ENCODE results near the gene OPHN1. TPM values are rescaled to one million over a fixed set of nuclear protein-coding genes. Genes with fewer than 3 reads are reported as not detected.

OPHN1 gene
- total RNA-seq, 4 donors from 2014 or later: 7.0 to 11.5 (median 10.5) TPM

- no peaks in the 10 kb centered on the region for H3K9me3 ChIP-seq
- intact Hi-C loops (cut with DNase I): no loop called here
- no peaks in the 10 kb centered on the region for H3K4me1 ChIP-seq
- DNase-seq: no peak
- 75 to 87% methylated on average over 1 of the region's 1 CpG for WGBS, 2 donors
- TF ChIP-seq POLR2A (IDR thresholded peaks at IDR 0.05): no peak
- no peak for TF ChIP-seq CTCF (IDR thresholded peaks at IDR 0.05)
- no peak overlapping the region for H3K4me3 ChIP-seq (replicated peaks in 1 of 3)
- no peaks in the 10 kb centered on the region for H3K27me3 ChIP-seq
- no peaks in the 10 kb centered on the region for H3K36me3 ChIP-seq
- no peak overlapping the region for H3K27ac ChIP-seq
Measured at GRCh38 chrX:68147848-68148247, 285.4 kb downstream of the OPHN1 start.

GRCh38 chrX:68146054-68146453, 287.2 kb downstream of the OPHN1 start:
- Histone ChIP-seq H3K4me3 (replicated peaks in 1 of 3) (no peak overlapping the region), H3K27ac (no peak overlapping the region), H3K9me3 (no peaks in the 10 kb centered on the region), H3K36me3 (no peaks in the 10 kb centered on the region), H3K27me3 (no peaks in the 10 kb centered on the region), H3K4me1 (no peaks in the 10 kb centered on the region)
- DNase-seq: no peak
- intact Hi-C loops (cut with DNase I): no loop called here
- TF ChIP-seq POLR2A (IDR thresholded peaks at IDR 0.05): no peak
- TF ChIP-seq CTCF (IDR thresholded peaks at IDR 0.05): peak in 4 of 6 experiments; percentile 22 to 56 (median 39)
- WGBS, 2 donors: 15% methylated on average over 2 of the region's 2 CpGs

- intact Hi-C loops (cut with DNase I): no loop called here
- 29 to 32% methylated on average over 2 of the region's 2 CpGs for WGBS, 2 donors
- no peak overlapping the region for H3K4me3 ChIP-seq (replicated peaks in 1 of 3)
Measured at GRCh38 chrX:68139791-68140190, 293.5 kb downstream of the OPHN1 start.

GRCh38 chrX:68133181-68133580, 300.1 kb downstream of the OPHN1 start:
- WGBS, 2 donors: 89 to 93% methylated on average over 4 of the region's 4 CpGs
- TF ChIP-seq CTCF (IDR thresholded peaks at IDR 0.05) (no peak), POLR2A (IDR thresholded peaks at IDR 0.05) (no peak)
- H3K4me3 ChIP-seq (replicated peaks in 1 of 3): no peak overlapping the region
- peaks cover 0 to 4% of the 10 kb centered on the region in 2 donors for H3K4me1 ChIP-seq
- DNase-seq: no peak
- no peaks in the 10 kb centered on the region for H3K9me3 ChIP-seq
- H3K27ac ChIP-seq: no peak overlapping the region
- no peaks in the 10 kb centered on the region for H3K27me3 ChIP-seq
- H3K36me3 ChIP-seq: no peaks in the 10 kb centered on the region
- intact Hi-C loops (cut with DNase I): no loop called here

More at GRCh38 chrX:68139791-68140190, 293.5 kb downstream of the OPHN1 start:
- peak; percentile 8 to 10 for DNase-seq
- Histone ChIP-seq H3K4me1 (peaks cover 9 to 10% of the 10 kb centered on the region in 2 donors), H3K36me3 (no peaks in the 10 kb centered on the region), H3K27me3 (no peaks in the 10 kb centered on the region), H3K9me3 (no peaks in the 10 kb centered on the region), H3K27ac (peak overlapping the region in 1 of 3 donors; percentile 14)
- no peak for TF ChIP-seq CTCF (IDR thresholded peaks at IDR 0.05)
- no peak for TF ChIP-seq POLR2A (IDR thresholded peaks at IDR 0.05)

- H3K4me1 ChIP-seq: peaks cover 0 to 4% of the 10 kb centered on the region in 2 donors
- no peak overlapping the region for H3K4me3 ChIP-seq (replicated peaks in 1 of 3)
- TF ChIP-seq CTCF (IDR thresholded peaks at IDR 0.05): no peak
- TF ChIP-seq POLR2A (IDR thresholded peaks at IDR 0.05): no peak
- no peaks in the 10 kb centered on the region for H3K9me3 ChIP-seq
- H3K27ac ChIP-seq: no peak overlapping the region
- DNase-seq: no peak
- no peaks in the 10 kb centered on the region for H3K36me3 ChIP-seq
- 96 to 98% methylated on average over 11 to 27 of the region's 29 CpGs for WGBS, 2 donors
- H3K27me3 ChIP-seq: no peaks in the 10 kb centered on the region
- intact Hi-C loops (cut with DNase I): no loop called here
Measured at GRCh38 chrX:68132749-68133148, 300.5 kb downstream of the OPHN1 start.
